ENCODE results near the gene TXNRD1.
"Not testable (repeated sequence)": the region's sequence is repeated elsewhere in the genome, so short reads cannot be mapped to it uniquely, and the experiment has no call there.

DNA sequence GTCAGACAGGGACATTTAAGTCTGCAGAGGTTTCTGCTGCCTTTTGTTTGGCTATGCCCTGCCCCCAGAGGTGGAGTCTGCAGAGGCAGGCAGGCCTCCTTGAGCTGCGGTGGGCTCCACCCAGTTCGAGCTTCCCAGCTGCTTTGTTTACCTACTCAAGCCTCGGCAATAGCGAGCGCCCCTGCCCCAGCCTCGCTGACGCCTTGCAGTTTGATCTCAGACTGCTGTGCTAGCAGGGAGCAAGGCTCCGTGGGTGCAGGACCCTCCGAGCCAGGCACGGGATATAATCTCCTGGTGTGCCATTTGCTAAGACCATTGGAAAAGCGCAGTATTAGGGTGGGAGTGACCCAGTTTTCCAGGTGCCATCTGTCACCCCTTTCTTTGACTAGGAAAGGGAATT lies 178.5 kb downstream of the TXNRD1 start:
- TF ChIP-seq, protein P1, sequence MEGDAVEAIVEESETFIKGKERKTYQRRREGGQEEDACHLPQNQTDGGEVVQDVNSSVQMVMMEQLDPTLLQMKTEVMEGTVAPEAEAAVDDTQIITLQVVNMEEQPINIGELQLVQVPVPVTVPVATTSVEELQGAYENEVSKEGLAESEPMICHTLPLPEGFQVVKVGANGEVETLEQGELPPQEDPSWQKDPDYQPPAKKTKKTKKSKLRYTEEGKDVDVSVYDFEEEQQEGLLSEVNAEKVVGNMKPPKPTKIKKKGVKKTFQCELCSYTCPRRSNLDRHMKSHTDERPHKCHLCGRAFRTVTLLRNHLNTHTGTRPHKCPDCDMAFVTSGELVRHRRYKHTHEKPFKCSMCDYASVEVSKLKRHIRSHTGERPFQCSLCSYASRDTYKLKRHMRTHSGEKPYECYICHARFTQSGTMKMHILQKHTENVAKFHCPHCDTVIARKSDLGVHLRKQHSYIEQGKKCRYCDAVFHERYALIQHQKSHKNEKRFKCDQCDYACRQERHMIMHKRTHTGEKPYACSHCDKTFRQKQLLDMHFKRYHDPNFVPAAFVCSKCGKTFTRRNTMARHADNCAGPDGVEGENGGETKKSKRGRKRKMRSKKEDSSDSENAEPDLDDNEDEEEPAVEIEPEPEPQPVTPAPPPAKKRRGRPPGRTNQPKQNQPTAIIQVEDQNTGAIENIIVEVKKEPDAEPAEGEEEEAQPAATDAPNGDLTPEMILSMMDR (IDR thresholded peaks at IDR 0.05) = not testable (repeated sequence)
- not testable (repeated sequence) for TF ChIP-seq POLR2A (IDR thresholded peaks at IDR 0.05)

All from uterus (tissue), 2 donors.